ENCODE data around the gene FGF8.

FGF8 gene

GRCh38 chr10:101782811-101783735, 7.2 kb upstream of the FGF8 start, which contains the start of gene NPM3:
TSS of gene NPM3 (minus strand) at chr10:101783446. CDS start at chr10:101783390, 56 bp downstream.
- peak within 1 kb of the TSS; percentile 62 for H3K27ac ChIP-seq
- no peak for DNase-seq (ENCODE audit: low read depth, low spot score)

- H3K27ac ChIP-seq = peak overlapping the region; percentile 62
- no peak for DNase-seq (ENCODE audit: low read depth, low spot score)
These were observed 6.3 kb upstream of the FGF8 start for GRCh38 chr10:101781984-101782810.

GRCh38 chr10:101781655-101781983, 5.7 kb upstream of the FGF8 start:
- no peak overlapping the region for H3K27ac ChIP-seq
- DNase-seq (ENCODE audit: low read depth, low spot score) = no peak

GRCh38 chr10:101780818-101781654, 5.1 kb upstream of the FGF8 start:
- H3K27ac ChIP-seq = no peak overlapping the region
- no peak for DNase-seq (ENCODE audit: low read depth, low spot score)

GRCh38 chr10:101780187-101780817, 4.4 kb upstream of the FGF8 start:
- no peak for DNase-seq (ENCODE audit: low read depth, low spot score)

GRCh38 chr10:101779544-101780186, 3.8 kb upstream of the FGF8 start:
- H3K27ac ChIP-seq = no peak overlapping the region
- no peak for DNase-seq (ENCODE audit: low read depth, low spot score)

More at GRCh38 chr10:101780187-101780817, 4.4 kb upstream of the FGF8 start:
- H3K27ac ChIP-seq = no peak overlapping the region

- DNase-seq (ENCODE audit: low read depth, low spot score) = no peak
These were observed 3.0 kb upstream of the FGF8 start for GRCh38 chr10:101778781-101779543.

GRCh38 chr10:101778151-101778780, 2.4 kb upstream of the FGF8 start:
- no peak overlapping the region for H3K27ac ChIP-seq
- DNase-seq (ENCODE audit: low read depth, low spot score) = no peak

More at GRCh38 chr10:101778781-101779543, 3.0 kb upstream of the FGF8 start:
- H3K27ac ChIP-seq = no peak overlapping the region

GRCh38 chr10:101777619-101778145, 1.8 kb upstream of the FGF8 start:
- DNase-seq (ENCODE audit: low read depth, low spot score) = no peak

GRCh38 chr10:101776161-101776817, 375 bp upstream of the FGF8 start:
- no peak overlapping the region for H3K27ac ChIP-seq
- DNase-seq (ENCODE audit: low read depth, low spot score) = no peak

More at GRCh38 chr10:101777619-101778145, 1.8 kb upstream of the FGF8 start:
- H3K27ac ChIP-seq = no peak overlapping the region

- no peak for DNase-seq (ENCODE audit: low read depth, low spot score)
These were observed 1.2 kb downstream of the FGF8 start for GRCh38 chr10:101774589-101775272.

GRCh38 chr10:101773923-101774588, 1.9 kb downstream of the FGF8 start:
- no peak for DNase-seq (ENCODE audit: low read depth, low spot score)
- no peak overlapping the region for H3K27ac ChIP-seq

More at GRCh38 chr10:101774589-101775272, 1.2 kb downstream of the FGF8 start:
- H3K27ac ChIP-seq = no peak overlapping the region

GRCh38 chr10:101772895-101773761, 2.8 kb downstream of the FGF8 start:
- H3K27ac ChIP-seq = no peak overlapping the region

GRCh38 chr10:101772017-101772894, 3.7 kb downstream of the FGF8 start:
- no peak overlapping the region for H3K27ac ChIP-seq
- DNase-seq (ENCODE audit: low read depth, low spot score) = no peak

More at GRCh38 chr10:101772895-101773761, 2.8 kb downstream of the FGF8 start:
- no peak for DNase-seq (ENCODE audit: low read depth, low spot score)
